DMS79 treated with DMSO at 0.1 percent for 48 hours (cell line): Measurements from ENCODE around the gene WFIKKN2.

Source experiments
- DNase-seq: peaks from one replicate; lab custom pipeline; 2025; lab: John Stamatoyannopoulos, UW

Gene WFIKKN2

DNA sequence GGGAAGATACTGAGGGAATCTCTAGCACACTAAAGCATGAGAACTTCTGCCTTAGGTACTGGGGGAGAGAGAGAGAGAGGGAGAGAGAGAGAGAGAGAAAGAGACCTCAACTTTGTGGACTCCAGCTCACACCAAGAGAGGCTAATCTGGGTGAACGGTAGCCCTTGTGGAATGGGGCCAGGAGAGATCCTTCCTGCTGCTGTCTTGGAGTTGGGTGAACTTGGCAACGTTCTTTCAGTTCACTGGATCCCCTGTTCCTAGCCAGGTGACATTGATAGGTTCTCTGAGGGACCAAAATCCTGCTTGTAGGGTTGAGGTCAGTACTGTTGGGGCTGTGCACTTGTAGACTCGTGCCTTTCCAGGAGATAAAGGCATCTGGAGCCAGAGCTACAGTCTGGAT is 26.5 kb upstream of the WFIKKN2 start:
- DNase-seq: no peak

DNA sequence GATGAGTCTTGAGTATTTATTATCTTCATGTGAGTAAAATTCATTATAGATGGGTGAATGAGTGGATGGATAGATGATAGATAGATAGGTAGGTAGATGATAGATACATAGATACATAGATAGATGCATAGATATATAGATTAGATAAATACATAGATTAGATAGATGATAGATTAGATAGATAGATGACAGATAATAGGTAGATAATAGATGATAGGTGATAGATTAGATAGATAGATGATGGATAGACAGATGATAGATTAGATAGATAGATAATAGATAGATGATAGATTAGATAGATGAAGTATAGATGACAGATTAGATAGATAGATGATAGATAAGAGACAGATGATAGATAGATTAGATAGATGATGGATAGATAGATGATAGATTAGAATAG is 21.8 kb upstream of the WFIKKN2 start:
- no peak for DNase-seq

GRCh38 chr17:50815400-50815799 is 20.0 kb upstream of the WFIKKN2 start:
- no peak for DNase-seq

GRCh38 chr17:50816271-50816670 is 19.1 kb upstream of the WFIKKN2 start:
- DNase-seq: no peak

- DNase-seq: no peak
Observed at GRCh38 chr17:50816771-50817751, 18.3 kb upstream of the WFIKKN2 start.

DNA sequence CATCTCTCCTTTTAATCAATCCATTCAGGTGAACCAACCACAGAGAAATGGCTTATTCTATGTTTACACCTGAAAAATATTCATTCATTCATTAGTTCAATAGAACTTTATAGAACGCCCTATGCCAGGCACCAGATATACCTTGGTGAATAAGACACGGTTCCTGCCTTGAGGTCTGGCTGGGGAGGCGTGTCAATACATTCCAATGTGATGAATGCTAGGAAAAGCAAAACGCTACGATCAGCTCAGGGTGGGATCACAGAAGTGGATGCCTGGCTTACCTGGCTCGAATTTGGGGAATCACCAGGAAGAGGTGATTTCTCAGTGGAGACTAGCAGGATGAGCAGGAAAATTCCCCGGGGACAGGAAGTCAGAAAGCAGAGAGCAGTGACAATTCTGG is 17.5 kb upstream of the WFIKKN2 start:
- DNase-seq: no peak

GRCh38 chr17:50818261-50818660 is 17.1 kb upstream of the WFIKKN2 start:
- DNase-seq: no peak

DNA sequence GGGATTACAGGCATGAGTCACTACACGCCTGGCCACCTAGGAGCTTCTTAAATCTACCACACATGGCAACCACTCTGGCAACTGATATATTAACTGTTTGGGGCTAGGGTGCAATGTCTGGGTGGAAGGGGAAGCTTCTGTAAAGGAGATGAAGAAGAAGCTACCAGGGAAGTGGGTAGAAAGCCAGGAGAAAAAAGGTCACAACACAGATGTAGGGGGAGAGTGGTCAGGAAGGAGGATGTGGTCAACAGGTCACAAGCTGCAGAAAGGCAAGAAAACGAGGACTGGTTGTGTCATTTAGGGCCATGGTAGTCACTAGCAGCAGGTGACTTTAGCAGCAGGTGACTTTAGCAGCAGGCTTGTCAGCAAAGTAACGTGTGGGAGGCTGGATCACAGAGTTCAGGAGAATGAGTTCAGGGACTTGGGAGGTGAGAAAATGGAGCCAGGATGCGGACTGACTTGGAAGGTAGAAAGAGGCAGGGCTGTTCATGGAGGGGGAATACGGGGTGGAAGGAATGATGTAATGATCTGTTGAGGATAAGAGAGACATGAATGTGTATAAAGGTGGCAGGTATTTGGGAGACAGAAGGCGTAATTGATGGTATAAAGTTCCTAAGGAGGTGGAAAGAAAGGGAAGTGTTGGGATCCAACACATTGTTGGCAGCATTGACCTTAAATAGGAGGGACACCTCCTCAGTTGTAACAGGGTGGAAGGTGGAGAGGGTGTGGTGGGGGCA is 16.3 kb upstream of the WFIKKN2 start:
- DNase-seq: no peak

DNA sequence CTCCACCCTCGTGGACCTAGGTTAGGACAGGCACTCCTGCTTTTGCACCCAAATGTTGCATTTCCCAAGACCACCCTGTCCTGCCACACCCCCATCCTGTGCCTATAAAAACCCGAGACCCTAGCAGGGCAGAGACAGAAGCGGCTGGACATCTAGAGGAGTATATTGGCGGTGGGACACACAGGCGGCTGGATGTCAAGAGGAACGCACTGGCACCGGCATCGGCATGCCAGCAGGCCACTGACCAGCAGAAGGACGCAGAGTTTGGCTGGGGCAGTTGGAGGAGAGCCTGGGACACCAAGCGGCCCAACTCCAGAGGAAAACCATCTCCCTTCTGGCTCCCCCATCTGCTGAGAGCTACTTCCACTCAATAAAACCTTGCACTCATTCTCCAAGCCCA is 14.7 kb upstream of the WFIKKN2 start:
- DNase-seq: no peak

DNA sequence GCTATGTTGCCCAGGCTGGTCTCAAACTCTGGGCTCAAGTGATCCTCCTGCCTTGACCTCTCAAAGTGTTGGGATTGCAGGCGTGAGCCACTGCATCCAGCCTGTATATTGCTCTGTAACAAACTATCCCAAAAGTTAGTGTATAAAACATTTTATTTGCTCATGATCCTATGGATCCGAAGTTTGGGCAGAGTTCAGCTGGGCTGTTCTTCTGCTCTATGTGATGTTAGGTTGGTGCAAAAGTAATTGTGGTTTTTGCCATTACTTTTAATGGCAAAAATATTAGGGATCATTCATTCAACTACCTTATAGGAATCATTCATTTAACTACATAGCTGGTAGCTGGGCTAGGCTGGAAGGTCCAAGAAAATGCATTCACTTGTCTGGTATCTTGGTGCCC is 12.8 kb upstream of the WFIKKN2 start:
- no peak for DNase-seq

- DNase-seq: no peak
Observed at GRCh38 chr17:50824429-50824828, 11.0 kb upstream of the WFIKKN2 start.

GRCh38 chr17:50825188-50825587 is 10.2 kb upstream of the WFIKKN2 start:
- no peak for DNase-seq

GRCh38 chr17:50828508-50829170 is 6.7 kb upstream of the WFIKKN2 start:
- no peak for DNase-seq

DNA sequence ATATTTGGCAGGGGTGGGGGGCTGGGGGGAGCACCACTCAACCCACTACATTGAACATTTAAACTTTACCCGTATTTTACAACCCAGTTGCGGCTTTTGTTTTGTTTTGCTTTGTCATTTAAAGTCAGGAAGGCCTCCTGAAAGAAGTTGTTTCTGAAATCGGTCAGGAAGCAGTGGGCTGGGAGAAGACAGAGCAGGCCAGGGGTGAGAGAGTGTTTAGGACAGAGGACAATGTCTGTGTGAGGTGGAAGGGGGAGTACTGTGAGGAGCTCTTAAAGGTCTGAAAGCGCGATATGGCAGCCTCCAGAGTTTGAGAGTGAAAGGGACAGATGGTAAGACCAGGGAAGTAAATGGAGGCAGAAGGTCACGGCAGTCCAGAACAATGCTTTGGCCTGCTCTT is 6.1 kb upstream of the WFIKKN2 start:
- no peak for DNase-seq

DNA sequence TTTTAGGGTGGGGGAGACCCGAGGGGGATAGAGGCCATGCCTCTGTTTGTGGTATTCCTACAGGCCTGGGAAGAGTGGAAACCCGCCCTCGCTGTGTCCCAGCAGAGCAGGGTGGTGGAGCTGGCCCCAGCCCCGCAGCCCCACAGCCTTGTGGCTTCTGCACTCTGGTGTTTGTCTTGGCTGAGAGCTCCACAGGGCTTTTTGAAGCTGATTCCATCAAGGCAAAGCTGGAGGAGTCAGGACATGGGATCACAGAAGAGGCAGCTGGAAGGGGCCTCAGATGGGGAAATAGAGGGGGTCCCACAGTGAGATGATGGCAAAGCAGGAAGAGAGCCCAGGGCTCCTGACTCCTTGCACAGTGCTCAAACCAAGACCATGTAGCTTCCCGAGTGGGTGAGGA is 5.0 kb upstream of the WFIKKN2 start:
- DNase-seq: no peak

DNA sequence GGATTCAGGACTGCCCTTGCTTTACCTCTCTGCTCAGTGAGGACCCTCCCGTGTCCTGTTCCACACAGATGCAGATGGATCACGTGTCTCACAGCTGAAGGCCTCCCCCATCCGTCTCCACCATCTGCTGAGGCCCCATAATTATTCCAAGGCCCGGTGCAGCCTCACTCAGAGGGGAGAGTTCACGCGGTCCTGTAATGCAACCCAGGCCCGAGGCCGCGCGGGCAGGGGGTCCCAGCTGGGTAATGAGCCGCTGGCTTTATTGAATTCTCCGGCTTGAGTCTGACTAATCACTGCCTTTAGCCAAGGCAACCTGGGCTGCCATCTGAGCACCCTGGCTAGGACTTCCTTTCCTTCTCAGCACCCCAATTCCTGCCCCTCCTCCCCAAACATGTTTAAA is 4.4 kb upstream of the WFIKKN2 start:
- no peak for DNase-seq

GRCh38 chr17:50831471-50831928 is 3.9 kb upstream of the WFIKKN2 start:
- DNase-seq: no peak

- no peak for DNase-seq
Observed at GRCh38 chr17:50832267-50832863, 3.0 kb upstream of the WFIKKN2 start.

GRCh38 chr17:50832864-50833381 is 2.5 kb upstream of the WFIKKN2 start:
- DNase-seq: no peak

DNA sequence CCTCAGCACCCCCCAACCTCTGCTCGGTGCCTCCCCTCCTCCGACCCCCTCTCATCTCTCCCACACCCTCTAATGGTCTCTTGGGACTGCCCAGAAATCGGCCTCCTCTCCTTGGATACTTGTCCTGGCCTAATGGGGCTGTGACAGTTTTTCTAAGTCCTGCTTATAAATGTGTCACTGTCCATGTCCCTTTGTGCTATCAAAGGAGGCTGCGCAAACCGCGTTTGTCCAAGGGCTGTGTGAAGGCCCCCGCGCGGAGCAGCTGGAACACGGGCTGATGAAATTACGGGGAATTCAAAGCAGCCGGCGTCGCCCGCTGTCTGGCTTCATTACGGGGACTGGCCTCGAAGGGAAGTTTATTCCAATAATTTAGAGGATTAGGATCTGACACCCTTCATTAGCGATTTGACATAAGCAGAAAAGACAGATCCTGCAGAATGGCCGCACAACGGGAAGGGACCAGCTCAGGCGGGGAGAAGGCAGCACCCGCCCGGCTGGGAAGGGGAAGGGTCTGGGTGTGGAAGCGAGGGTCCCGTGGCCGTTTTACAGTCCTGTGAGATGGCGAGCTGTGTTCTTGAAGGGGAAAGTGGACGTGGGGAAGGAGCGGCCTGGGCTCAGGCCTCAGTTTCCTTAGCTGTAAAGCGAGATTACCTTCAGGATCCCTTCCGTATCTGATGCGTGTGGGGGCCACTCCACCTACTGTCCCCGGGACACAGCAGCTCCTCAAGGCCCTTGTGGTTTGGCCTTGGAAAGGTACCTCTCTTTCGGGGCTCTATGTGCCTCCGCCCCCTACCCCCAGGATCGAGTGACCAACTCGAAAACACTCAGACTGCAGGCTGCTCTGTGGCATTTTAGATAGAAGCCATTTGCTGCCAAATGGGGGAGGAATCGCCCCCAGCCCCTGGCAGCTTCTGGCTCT is 1.6 kb upstream of the WFIKKN2 start:
- DNase-seq: no peak
